ENCODE data around the gene SLC35G3.
"Not testable (repeated sequence)": the region's sequence is repeated elsewhere in the genome, so short reads cannot be mapped to it uniquely, and the experiment has no call there.

The SLC35G3 gene

DNA sequence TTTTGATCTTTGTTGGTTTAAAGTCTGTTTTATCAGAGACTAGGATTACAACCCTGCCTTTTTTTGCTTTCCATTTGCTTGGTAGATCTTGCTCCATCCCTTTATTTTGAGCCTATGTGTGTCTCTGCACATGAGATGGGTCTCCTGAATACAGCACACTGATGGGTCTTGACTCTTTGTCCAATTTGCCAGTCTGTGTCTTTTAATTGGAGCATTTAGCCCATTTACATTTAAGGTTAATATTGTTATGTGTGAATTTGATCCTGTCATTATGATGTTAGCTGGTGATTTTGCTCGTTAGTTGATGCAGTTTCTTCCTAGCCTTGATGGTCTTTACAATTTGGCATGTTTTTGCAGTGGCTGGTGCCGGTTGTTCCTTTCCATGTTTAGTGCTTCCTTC is 8.4 kb upstream of the SLC35G3 start:
- not testable (repeated sequence) for DNase-seq

DNA sequence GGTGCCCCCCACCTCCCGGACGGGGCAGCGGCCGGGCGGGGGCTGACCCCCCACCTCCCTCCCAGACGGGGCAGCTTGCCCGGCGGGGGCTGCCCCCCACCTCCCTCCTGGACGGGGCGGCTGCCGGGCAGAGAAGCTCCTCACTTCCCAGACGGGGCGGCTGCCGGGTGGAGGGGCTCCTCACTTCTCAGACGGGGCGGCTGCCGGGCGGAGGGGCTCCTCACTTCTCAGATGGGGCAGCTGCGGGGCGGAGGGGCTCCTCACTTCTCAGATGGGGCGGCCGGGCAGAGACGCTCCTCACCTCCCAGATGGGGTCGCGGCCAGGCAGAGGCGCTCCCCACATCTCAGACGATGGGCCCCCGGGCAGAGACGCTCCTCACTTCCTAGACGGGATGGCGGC is 869 bp upstream of the SLC35G3 start:
- DNase-seq: not testable (repeated sequence)

DNA sequence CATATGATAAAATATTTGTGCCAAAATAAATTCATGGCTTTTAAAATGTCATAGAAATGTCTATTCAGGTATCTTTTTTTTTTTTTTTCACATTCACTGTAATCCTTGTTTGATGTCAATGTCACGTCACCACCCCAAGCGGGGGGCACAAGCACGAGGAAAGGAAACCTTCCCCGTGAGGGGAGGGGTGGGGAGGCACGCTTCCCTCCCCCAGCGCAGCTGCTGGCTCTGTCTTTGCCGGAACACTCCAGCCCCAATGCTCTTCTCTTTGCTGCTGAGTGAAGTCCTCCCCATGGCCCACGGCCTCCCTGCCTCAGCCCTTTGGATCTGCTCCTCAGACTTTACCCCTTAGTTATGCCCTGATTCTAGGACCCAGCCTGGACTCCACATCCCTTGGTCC is 1.5 kb downstream of the SLC35G3 start:
- DNase-seq: no peak

DNA sequence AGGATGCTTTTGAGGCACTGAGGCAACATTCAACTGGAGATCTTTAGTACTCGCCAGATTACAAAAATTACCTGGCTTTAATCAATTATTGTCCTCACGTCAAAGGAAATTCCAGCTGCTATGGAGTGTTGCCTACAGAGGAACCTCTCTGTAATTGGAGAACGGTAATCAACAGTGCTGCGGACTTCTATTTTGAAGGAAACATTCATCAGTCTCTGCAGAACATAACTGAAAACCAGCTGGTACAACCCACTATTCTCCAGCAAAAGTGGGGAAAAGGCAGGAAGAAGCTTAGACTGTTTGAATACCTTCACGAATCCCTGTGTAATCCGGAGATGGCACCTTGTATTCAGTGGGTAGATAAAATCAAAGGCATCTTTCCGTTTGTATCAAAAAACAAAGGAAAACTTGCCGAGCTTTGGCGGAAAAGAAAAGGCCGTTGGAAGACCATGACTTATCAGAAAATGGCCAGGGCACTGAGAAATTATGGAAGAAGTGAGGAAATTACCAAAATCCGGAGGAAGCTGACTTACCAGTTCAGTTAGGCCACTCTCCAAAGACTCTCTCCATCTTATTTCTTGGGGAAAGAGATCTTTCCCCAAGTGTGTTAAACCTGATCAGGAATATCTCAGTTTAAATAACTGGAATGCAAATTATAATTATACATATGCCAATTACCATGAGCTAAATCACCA is 3.0 kb downstream of the SLC35G3 start:
- no peak for DNase-seq

DNA sequence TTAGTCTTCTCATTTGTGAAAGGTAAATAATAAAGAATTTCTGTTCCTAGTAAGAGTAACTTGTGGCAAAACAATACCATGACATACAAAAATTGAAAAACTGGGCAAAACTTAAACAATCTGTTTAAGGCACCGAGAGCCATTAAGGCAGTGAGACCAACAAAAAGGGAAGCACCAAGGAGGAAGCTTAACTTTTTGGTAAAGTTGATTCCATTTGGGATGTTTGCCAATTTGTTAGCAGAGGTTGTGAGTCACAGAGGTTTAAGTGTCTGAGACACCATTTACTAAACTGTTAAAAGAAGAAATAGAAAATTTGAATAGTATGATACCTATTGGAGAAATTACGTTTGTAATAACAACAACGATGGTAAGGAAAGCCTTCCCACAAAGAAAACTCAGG is 4.9 kb downstream of the SLC35G3 start:
- no peak for DNase-seq

DNA sequence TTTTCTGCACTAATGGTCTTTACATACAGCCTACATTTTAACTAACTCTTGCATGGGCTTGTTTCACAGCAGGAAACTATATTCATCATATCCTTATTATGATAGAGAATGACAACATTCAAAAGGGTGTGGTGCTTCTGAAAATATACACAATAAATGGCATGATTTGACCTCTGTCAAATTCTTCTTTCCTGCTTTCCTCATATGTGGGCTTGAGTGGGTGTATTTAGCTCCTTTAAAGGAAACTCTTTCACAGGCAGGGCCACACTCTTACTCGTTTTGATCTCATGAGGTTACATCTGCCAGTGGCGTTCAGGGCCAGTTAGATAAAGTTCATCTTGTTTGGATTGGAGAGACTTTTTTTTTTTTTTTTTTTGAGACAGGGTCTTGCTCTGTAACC is 6.1 kb downstream of the SLC35G3 start:
- no peak for DNase-seq

DNA sequence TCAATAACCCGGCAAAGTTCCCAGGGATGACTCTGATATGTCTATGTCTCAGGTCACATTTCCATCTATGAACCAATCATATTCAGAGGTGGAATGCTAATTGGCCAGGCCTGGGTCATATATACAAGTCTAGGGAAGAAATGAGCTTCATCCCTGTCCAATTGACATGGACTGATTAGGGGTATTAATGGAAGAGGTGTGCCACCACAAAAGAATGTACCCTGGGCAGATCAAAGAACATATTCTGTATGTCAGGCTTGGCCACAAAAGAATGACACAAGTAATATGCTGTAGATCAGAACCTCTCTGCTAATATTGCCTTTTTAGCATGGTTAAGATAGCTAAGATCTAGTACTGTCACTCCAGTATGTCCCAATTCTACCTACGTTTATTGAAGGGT is 6.7 kb downstream of the SLC35G3 start:
- DNase-seq: no peak

DNA sequence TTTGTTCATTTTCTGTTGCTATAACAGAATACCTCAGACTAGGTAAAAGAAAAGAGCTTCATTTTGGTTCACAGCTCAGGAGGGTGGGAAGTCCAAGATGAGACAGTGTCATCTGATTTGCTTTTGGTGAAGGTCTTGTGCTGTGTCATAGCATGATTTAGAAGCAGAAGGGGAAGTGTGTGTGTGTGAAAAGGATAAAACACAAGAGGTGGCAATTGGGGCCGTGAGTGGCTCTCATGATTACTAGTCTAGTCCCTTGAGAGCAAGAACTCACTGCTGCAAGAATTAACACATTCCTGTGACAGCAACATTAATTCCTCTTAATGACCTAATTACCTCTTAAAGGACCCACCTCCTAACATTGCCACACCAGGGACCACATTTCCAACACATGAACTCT is 8.3 kb downstream of the SLC35G3 start:
- DNase-seq: no peak

DNA sequence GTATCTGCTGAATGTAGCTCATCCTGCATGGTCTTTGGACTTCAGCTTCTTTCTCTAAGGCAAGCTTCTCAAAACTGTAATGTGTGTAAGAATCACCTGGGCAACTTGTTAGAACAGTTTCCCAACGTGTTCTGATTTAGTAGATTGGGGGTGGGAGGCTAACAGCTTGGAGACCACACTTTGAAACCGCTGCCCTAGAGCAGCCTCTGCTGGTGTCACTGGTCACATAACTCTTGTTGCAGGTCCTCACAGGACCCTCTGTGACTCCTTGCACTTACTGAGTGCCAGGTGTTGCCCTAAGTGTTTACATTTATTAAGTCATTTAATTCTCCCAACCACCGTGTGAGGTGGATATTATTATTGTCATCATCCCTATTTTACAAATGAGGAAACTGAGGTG is 9.9 kb downstream of the SLC35G3 start:
- DNase-seq: no peak

DNA sequence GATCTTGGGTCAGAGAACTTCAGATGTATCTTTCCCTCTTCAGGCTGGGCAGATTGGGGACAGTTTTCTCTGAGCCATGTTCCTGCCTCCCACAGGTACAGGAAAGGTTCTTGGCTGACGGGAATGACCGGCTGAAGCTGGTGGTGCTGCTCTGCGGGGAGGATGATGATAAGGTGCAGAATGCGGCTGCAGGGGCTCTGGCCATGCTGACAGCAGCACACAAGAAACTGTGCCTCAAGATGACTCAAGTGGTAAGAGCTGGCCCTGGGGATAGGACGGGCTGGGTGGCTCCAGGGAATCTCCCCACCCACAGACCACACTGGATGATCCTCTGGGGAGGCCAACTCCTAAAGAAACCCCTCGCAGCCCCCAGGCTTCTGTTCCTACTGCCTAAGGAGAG is 10.9 kb downstream of the SLC35G3 start:
- DNase-seq: no peak

DNA sequence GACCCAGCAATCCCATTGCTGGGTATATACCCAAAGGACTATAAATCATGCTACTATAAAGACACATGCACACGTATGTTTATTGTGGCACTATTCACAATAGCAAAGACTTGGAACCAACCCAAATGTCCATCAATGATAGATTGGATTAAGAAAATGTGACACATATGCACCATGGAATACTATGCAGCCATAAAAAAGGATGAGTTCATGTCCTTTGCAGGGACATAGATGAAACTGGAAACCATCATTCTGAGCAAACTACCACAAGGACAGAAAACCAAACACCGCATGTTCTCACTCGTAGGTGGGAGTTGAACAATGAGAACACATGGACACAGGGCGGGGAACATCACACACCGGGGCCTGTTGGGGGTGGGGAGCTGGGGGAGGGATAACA is 14.8 kb downstream of the SLC35G3 start:
- DNase-seq: not testable (repeated sequence)

DNA sequence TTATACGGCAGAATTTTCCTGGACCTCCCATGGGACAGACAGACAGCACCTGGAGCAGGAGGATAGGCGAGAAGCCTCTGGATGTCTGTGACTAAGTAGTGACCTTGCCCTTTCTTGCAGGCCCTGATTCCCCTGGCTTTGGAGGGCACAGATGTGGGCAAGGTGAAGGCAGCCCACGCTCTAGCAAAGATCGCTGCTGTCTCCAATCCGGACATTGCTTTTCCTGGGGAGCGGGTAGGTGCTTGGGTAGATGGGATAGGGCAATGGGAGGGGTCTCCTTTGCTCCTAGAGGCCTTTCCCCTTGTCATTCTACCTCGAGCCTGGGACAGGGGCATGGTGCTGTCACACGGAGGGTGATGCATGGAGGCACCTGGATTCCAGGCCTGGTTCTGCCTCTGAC is 17.3 kb downstream of the SLC35G3 start:
- no peak for DNase-seq

DNA sequence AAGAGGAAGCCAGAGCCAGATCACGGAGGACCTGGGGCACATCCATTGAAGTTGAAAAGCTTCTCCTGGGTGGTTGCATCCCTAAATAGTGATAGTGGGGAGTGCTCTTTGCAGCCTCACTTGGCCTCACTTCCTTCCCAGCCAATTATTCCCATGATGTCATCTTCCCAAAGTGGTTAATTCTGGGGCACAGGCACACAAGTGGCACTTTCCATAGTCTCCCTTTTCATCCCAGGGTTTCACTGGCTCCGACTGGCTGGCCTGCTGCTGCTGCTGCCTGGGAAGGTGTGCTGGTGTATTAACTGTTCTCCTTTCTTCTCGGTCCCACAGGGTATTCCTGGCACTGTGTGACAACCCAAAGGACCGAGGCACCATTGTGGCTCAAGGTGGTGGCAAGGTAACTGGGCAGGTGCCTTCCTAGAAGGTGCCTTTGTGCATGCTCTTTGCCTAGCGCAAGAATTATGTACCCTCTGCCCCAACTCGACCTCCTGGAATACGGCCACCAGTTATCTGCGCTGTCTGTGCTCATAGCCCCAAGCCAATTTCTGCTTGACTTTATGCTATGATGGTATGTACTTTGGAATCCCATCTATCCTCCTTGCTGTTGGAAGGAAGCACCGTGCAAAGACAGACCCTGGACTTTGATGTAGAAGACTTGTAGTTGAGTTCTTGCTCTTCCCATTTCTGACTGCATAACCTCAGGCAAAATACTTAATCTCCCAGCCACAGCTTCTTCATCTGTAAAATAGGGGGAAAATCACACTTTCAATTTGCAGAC is 18.4 kb downstream of the SLC35G3 start:
- DNase-seq: no peak

DNA sequence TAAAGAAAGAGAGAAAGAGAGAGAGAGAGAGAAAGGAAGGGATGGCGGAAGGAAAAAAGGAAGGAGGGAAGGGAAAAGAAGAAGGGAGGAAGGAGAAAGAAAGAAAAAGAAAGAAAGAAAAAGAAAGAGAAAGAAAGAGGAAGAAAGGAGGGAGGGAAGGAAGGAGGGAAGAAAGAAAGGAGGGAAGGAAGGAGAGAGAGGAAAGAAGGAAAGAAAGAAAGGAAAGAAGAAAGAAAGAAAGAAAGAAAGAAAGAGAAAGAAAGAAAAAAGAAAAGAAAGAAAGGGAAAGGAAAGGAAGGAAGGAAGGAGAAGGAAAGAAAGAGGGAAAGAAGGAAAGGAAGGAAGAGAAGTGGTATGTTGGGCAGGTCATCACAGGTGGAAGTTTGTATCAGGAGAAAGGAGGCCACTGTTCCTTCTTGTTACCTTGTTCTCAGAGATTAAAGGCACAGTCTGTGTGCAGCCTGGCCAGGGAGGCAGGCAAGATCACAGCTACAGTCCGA is 19.3 kb downstream of the SLC35G3 start:
- DNase-seq: no peak

DNA sequence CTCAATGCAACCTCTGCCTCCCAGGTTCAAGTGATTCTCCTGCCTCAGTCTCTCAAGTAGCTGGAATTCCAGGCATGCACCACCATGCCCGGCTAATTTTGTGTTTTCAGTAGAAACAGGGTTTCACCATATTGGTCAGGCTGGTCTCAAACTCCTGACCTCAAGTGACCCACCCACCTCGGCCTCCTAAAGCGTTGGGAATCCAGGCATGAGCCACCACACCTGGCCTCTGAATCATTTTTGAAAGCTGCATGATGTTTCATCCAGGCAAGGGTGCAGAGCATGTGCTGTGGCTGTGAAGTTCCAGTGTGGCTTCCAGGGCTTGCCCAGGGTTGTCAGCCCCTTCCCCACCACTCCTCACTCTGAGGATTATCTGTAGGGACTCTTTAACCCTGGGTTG is 21.9 kb downstream of the SLC35G3 start:
- DNase-seq: not testable (repeated sequence)

DNA sequence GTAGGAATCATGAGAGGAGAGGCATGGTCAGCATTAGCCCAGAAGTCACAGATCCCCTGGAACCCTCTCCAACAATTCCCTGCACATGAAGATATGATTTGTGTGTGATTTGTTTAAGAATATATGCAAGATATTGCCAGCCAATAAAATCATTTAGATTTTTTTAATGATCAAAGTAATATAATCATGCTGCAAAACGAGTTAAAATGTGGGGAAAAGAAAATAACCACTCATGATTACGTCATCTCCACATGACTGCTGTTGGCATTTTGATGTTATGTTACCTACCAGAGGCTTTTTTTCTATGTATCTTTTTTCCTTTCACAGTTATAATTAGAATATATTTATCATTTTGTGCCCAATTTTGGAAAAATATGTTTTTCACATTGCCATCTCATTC is 22.4 kb downstream of the SLC35G3 start:
- no peak for DNase-seq

DNA sequence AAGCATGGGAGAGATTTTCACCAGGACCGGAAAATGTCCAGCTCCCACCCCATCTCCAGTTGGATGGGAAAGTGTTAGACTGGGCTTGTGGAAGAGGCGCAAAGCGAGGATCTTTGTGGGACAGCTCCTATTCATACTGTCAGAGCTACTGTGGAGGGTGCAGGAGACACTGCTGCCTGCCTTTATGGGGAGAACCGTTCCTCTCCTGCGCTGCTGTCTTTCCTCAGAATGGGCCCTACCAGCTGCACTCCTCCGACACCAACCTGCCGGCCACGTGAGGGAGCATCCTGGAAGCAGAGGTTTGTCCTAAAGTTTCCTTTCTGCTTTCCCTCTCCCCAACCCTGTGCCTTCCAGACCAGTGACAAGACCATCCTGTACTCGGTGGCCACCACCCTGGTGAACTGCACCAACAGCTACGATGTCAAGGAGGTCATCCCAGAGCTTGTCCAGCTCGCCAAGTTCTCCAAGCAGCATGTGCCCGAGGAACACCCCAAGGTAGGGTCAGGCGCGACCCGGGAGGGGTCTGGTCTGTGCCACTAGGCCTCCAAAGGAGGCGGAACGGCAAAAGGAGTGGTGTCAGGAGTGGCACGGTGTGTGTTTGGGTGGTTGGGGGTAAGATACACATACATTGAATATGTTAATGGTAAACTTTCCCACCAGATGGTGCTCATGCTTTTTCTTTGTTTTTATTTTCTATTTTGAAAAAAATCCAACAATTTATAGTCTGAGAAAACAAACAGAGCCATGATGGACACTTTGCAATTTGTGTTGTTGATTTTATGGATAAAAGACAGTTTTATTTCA is 23.0 kb downstream of the SLC35G3 start:
- no peak for DNase-seq

DNA sequence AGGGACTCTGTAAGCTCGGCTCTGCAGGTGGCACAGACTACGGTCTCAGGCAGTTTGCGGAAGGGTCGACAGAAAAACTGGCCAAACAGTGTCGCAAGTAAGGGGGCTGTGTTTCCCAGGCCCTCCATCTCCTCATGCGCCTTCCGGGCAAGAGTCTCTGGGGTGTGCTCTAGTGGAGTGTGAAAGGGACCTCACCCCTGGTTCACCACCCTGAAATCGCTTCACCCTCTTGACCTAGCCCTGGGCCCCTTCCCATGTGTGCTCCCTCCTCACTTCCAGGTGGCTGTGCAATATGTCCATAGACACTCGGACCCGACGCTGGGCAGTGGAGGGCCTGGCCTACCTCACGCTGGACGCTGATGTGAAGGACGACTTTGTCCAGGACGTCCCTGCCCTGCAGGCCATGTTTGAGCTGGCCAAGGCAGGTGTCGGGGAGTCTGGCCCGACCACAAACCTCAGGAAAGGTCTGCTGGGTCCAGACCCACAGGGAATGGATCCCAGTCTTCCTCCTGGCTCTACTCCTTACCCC is 24.3 kb downstream of the SLC35G3 start:
- DNase-seq: no peak

DNA sequence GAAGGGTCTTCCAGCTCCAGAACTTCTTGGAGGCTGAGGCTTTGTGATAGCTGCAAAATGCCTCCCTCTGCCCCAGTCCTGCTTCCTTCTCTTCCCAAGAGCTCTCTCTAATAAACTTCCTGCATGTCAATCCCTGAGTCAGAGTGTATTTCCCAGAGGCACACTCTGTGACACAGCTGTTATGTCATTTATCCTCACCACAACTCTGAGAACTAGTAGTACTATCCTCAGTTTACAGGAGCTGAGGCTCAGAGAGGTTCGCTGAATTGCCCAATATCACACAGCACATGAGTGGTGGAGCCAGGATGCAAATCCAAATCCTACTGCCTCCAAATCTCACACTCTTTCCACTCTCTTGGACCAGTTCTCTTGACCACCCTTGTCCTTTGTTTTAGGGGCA is 26.5 kb downstream of the SLC35G3 start:
- DNase-seq: no peak

DNA sequence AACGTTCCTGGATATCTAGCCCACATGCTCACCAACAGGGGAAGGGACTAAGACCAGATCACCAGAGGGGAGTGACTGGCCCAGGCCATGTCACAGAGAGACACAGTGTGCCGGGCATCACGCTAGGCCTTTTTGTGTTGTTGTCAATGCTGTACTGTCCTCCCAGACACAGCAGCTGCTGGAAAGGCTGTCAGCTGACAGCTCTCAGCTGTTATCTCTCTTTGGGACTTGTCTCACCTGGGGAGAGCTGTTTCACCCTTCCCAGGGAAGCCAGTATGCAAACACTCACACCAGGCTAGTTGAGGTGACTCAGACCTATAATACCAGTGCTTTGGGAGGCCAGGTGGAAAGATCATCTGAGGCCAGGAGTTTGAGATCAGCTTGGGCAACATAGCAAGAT is 27.1 kb downstream of the SLC35G3 start:
- no peak for DNase-seq

DNA sequence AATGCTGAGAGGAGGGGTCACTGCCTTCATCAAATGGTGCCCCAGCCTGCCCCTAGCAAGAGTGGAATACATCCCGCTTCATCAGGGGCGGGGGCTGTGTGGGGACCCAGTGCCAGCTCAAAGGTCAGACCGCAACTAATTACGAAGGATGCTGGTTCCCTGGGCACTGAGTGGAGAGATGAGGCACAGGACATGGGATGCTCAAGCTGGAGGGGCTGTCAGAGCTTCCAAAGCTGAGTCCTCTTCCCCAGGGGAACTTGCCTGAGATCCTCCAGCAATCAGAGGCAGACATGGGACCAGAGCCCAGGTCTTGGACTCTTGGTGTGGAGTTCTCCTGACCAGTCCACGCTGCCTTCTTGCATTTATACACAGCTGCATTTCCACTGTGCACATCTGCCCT is 27.7 kb downstream of the SLC35G3 start:
- no peak for DNase-seq

DNA sequence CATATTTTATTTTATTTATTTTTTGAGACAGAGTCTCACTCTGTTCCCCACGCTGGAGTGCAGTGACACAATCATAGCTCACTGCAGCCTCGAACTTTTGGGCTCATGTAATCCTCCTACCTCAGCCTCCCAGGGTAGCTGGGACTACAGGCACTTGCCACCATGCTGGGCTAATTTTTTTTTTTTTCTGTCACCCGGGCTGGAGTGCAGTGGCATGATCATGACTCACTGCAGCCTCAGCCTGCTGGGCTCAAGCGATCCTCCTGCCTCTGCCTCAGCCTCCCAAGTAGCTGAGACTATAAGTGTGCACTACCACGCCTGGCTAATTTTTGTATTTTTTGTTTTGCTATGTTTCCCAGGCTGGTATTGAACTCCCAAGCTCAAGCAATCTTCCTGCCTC is 29.5 kb downstream of the SLC35G3 start:
- no peak for DNase-seq

DNA sequence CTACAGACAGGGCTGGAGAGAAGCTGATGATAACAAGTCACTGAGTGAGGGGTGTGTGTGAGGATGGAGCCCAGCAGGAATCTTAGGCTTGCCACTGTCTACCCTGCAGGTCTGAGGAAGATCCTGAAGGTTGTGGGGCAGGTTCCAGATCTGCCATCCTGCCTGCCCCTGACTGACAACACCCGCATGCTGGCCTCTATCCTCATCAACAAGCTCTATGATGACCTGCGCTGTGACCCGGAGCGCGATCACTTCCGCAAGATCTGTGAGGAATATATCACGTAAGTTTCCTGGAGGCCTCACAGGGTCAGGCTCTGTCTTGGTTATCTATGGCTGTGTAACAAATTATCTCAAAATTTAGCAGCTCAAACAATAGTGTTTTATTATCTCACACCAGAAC is 30.3 kb downstream of the SLC35G3 start:
- DNase-seq: no peak

DNA sequence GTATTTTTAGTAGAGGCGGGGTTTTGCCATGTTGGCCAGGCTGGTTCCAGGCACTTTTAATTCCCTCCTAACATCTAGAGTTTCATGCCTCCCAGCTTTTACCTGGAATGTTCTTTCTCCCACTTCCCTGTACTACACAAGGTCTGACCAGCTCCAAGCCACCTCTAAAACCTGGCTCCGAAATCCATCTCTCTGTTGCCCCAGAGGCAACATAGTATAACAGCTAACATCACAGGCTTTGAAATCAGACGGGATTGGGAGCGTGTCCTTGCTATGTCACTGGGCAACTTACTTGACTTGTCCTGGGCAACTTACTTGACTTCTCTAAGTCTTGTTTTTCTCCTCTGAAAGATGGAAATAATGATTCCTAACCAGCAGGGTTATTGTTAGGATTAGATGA is 31.4 kb downstream of the SLC35G3 start:
- DNase-seq: no peak

Measured in NCI-H187 treated with DMSO at 0.1 percent for 48 hours (cell line).